HG02840 (cell line): ENCODE results near the gene MXD4.

Experiments
- ATAC-seq: cut with Tn5 transposase; IDR thresholded peaks from one replicate; pipeline ENCODE4 v1.9.1; 2021; ENCODE audit warnings: mild to moderate bottlenecking, moderate library complexity, moderate number of reproducible peaks; ENCODE audit not compliant: unreplicated experiment, low FRiP score

Gene MXD4

GRCh38 chr4:2253160-2254084 lies 8.5 kb downstream of the MXD4 start:
- no peak for ATAC-seq

GRCh38 chr4:2252530-2253091 lies 9.3 kb downstream of the MXD4 start:
- ATAC-seq = no peak

- ATAC-seq = no peak
These were observed 9.9 kb downstream of the MXD4 start for GRCh38 chr4:2251795-2252529.

GRCh38 chr4:2251073-2251794 lies 10.7 kb downstream of the MXD4 start:
- ATAC-seq = no peak

GRCh38 chr4:2250357-2251072 lies 11.4 kb downstream of the MXD4 start:
- no peak for ATAC-seq

GRCh38 chr4:2249526-2250356 lies 12.2 kb downstream of the MXD4 start:
- no peak for ATAC-seq

GRCh38 chr4:2248821-2249261 lies 13.1 kb downstream of the MXD4 start:
- ATAC-seq = no peak

GRCh38 chr4:2248044-2248780 lies 13.7 kb downstream of the MXD4 start:
- ATAC-seq = no peak

- ATAC-seq = no peak
These were observed 14.5 kb downstream of the MXD4 start for GRCh38 chr4:2247128-2248043.

GRCh38 chr4:2246384-2247127 lies 15.4 kb downstream of the MXD4 start:
- no peak for ATAC-seq

GRCh38 chr4:2245787-2246275 lies 16.1 kb downstream of the MXD4 start:
- ATAC-seq = no peak

- ATAC-seq = no peak
These were observed 16.7 kb downstream of the MXD4 start for GRCh38 chr4:2245057-2245786.

- ATAC-seq = no peak
These were observed 18.1 kb downstream of the MXD4 start for GRCh38 chr4:2243681-2244380.

- ATAC-seq = peak; percentile 88
These were observed 20.2 kb downstream of the MXD4 start, which contains the start of the genes HAUS3 and POLN for GRCh38 chr4:2241410-2242353. Gene HAUS3 (minus strand): TSS chr4:2242121. CDS start chr4:2240946, 1,175 bp downstream. Gene POLN (minus strand): TSS chr4:2242121. CDS start chr4:2229231, 12,890 bp downstream.
